ENCODE results near the gene CD19.
"Not testable (repeated sequence)": the region's sequence is repeated elsewhere in the genome, so short reads cannot be mapped to it uniquely, and the experiment has no call there.

The CD19 gene

DNA sequence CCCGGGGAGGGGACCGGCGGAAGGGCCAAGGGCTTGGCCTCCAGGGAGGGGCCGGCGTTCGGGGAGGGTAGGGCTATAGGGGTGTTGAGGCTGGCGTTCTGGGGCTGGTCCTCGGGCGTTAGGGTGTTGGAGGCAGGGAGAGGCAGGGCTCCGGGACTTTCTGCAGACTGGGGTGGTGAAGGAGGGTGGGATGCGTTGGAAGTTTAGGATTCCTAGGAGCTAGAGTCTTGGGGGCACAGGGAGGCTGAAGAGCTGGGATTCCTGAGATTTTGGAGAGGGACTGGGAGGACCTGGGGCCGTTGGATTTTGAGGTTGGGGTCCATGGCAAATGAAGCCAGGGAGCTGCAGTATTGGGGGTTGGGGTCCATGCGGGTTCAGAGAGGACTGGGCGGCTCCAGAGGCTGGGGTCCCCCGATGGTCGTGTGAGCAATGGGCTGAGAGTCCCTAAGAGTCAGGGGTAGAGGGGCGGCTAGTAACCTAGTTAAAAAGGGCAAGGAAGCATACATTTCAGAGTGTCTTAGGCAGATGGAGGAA, 19.7 kb downstream of the CD19 start:
- DNase-seq (ENCODE audit: insufficient read length, low spot score) (no peak), FAIRE-seq (no peak)
- TF ChIP-seq, protein P1, sequence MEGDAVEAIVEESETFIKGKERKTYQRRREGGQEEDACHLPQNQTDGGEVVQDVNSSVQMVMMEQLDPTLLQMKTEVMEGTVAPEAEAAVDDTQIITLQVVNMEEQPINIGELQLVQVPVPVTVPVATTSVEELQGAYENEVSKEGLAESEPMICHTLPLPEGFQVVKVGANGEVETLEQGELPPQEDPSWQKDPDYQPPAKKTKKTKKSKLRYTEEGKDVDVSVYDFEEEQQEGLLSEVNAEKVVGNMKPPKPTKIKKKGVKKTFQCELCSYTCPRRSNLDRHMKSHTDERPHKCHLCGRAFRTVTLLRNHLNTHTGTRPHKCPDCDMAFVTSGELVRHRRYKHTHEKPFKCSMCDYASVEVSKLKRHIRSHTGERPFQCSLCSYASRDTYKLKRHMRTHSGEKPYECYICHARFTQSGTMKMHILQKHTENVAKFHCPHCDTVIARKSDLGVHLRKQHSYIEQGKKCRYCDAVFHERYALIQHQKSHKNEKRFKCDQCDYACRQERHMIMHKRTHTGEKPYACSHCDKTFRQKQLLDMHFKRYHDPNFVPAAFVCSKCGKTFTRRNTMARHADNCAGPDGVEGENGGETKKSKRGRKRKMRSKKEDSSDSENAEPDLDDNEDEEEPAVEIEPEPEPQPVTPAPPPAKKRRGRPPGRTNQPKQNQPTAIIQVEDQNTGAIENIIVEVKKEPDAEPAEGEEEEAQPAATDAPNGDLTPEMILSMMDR (IDR thresholded peaks at IDR 0.05; ENCODE audit: insufficient read depth, missing control alignments), result no peak

DNA sequence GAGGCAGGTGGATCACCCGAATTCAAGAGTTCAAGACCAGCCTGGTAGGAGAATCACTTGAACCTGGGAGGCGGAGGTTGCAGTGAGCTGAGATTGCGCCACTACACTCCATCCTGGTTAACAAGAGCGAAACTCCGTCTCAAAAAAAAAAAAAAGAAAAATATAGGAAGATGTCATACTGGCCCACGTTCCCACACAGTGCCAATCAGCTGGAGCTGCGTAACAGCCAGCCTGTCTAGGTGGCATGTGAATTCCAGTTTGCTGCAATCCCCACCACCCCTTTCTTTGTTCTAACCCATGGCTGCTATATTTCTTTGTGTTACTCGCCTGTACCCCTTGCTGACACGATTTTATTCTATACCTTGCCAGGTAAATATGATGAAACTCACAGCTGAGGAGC, 26.4 kb downstream of the CD19 start:
- DNase-seq (ENCODE audit: insufficient read length, low spot score), result no peak
- no peak for FAIRE-seq
- TF ChIP-seq, protein P1 (IDR thresholded peaks at IDR 0.05; ENCODE audit: insufficient read depth, missing control alignments), result no peak

DNA sequence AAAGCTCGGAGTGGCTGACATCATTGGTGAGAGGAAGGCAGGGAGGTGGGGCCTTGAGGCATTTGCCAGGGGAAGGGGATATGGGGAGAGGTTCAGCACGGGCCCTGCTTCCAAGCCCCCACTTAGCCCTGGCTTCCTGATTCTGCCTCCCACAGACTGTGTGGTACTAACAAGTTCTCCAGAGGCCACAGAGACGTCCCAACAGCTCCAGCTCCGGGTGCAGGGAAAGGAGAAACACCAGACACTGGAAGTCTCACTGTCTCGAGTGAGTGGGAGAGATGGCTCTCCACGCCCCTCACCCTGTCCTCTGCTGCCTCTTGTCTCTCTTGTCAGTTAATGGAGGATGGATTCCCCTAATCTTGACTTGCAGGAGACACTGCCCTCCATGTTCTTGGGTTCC, 27.1 kb downstream of the CD19 start:
- DNase-seq (ENCODE audit: insufficient read length, low spot score) (no peak), FAIRE-seq (no peak)
- TF ChIP-seq, protein P1 (IDR thresholded peaks at IDR 0.05; ENCODE audit: insufficient read depth, missing control alignments), result no peak

DNA sequence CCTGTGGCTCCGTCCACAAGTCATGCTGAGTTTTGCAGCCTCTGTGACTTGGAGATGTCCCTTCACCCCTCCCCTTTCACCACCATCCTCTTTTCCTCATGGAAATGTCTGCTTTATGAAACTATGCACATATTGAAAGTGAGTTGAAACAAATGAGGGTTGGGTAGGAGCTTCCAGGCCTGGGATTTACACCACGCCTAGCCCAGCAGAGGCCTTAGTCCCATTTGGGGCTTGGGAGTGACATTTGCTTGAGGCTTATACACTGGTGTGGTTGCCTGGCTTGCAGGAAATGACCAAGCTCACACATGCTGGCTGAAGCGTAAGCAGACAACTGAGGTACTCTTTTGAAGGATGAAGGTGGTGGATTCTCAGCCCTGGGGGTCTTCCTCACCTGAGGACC, 32.3 kb downstream of the CD19 start:
- DNase-seq (ENCODE audit: insufficient read length, low spot score), result no peak
- no peak for FAIRE-seq
- TF ChIP-seq, protein P1 (IDR thresholded peaks at IDR 0.05; ENCODE audit: insufficient read depth, missing control alignments), result no peak

DNA sequence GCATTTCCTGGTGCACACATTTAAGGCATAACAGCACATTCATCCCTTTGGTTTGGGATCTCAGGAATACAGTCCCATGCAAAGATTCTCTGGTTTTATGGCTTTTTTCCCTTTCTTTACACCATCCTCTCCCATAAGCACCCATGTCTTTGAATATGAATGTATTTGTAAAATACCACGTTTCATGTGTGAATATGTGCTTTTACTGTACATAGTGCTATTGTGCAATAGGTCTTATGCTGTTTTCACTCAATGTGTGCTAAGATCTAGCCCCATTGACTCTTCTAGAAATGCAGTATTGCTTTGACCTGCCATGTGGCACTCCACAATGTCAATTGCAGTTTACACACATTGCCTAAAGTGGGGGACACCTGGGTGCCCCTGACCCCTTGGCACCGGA, 32.7 kb downstream of the CD19 start:
- DNase-seq (ENCODE audit: insufficient read length, low spot score), result no peak
- no peak for FAIRE-seq
- TF ChIP-seq, protein P1 (IDR thresholded peaks at IDR 0.05; ENCODE audit: insufficient read depth, missing control alignments), result no peak

DNA sequence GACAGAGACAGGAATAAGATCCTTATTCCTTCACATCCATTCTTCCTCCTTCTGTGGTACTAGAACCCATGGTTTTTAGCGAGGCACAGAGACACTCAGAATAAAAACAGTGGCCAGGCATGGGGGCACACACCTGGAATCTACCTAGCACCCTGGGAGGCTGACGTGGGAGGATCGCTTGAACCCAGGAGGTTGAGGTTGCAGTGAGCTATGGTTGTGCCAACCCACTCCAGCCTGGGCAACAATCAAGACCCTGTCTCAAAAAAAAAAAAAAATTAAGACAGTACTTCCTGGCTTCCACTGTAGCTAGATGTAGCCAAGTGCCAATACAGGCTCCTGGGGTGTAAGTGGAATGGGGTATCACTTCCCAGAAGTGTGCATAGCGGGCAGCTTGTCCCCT, 35.4 kb downstream of the CD19 start:
- no peak for DNase-seq (ENCODE audit: insufficient read length, low spot score)
- no peak for FAIRE-seq

DNA sequence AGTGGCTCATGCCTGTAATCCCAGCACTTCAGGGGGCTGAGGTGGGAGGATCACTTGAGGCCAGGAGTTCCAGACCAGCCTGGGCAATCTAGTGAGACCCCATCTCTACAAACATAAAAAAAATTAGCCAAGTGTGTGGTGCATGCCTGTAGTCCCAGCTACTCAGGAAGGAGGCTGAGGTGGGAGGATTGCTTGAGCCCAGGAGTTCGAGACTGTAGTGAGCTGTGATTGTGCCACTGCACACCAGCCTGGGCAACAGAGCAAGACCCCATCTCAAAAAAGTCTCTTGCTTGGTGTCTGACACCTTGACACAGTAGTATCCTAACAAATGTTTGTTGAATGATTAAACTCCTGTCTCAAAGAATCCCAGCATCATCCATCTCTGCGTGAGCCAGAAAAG, 37.9 kb downstream of the CD19 start:
- not testable (repeated sequence) for FAIRE-seq; DNase-seq (ENCODE audit: insufficient read length, low spot score)

More for the DNA sequence above, 35.4 kb downstream of the CD19 start:
- TF ChIP-seq, protein P1 (IDR thresholded peaks at IDR 0.05; ENCODE audit: insufficient read depth, missing control alignments), result no peak

DNA sequence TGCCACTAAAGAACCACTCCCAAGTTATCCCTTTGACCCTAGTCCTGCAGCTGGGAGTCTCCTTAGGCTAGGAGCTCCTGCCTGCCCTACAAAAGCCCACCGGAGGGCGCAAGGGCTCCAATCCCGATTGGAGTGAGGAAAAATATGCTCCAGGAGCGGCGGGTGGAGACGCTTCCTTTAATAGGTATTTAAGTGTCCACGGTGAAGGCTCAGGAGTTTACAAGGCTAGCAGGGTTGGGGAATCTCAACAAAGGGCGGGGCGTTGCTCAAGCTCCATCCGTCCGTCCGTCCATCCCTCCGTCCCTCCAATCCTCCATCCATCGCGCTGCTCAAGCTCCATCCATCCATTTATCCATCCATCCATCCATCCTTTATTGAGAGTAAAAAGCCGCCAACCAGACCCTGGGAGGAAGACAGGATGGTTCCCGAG, 42.3 kb downstream of the CD19 start:
- no peak for FAIRE-seq
- DNase-seq (ENCODE audit: insufficient read length, low spot score), result no peak
- TF ChIP-seq, protein P1 (IDR thresholded peaks at IDR 0.05; ENCODE audit: insufficient read depth, missing control alignments), result peak; percentile 65

Data from D721Med (cell line).